ENCODE measurements around the gene HPGD.

The HPGD gene

DNA sequence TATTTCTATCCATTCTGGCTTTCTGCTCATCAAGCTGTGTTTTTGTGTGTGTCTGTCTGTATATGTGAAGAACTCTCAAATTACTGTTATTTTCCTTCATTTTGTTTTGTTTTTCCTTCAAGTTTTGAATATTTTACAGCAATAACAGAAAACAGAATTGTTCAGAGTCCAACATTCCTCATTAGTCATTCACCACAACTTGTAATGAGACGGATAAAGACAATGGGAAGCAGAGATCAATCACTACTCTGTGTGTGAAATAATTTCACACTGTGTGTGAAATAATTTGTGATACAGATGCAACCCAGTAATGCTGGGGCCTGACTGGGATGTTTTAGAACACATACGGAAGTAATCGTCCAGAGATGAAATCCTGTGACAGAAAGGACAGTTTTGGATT lies 55.2 kb downstream of the HPGD start:
- no peak for DNase-seq

DNA sequence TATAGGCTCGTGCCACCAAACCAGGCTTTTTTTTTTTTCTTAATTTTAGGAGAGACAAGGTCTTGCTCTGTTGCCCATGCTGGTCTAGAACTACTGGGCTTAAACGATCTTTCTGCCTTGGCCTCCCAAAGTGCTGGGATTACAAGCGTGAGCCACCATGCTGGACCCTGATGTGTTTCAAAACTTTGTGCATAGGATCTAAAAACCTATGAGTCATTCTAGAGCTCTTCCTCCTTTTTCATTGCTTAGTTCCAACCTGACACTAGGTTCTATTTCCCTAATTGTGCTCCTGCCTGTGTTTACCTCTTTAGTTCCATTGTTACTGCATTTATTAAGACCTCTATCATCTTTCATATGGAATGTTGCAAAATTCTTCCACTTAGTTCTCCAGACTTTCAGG lies 57.3 kb downstream of the HPGD start:
- DNase-seq: no peak

DNA sequence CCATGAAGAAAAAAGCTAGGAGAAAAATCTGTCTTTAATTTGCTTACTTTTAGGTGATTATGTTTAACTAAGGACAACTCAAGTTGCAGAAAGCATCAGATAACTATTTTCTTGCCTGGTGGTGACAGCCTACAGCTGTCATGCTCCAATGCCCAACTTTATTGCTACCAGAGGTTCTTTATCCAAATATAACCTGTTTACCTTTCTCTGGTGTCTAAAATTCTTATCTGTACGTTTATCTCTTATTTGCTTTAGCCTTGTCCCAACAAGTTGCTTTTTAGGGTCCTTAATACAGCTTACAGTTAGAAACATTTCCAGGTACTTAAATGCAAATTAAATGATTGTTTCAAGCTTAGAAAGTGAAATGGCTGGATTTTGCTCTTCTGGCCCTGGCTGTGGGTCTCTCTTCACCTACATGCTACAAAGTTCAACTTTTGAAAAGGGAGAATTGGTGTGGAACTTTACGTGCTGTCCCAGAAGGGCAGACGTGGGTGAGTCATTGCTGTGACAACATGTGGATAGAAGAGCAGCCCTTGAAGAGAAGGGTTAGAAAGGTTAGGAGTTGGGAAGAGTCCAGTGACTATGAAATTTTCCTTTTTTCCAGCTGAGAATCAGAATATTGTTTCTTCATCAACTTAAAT lies 60.7 kb downstream of the HPGD start:
- DNase-seq: no peak

DNA sequence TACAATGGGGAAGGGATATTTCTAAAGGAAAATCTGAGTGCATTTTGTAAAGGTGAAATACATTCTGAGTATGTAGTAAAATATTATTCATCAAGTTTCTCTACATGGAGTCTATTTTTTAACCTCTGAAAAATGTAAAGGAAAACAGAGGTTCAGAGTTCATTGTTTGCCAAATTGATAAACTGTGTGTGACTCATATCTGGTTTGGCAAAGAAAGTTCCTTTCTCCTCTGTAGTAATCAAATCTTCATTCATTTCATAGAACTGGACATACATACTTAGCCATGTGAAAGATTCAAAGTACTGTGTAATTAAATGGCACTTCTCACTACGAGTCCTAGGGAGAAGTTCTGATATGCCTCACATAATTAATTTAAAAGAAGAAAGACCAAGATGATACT lies 61.6 kb downstream of the HPGD start:
- DNase-seq: no peak

GRCh38 chr4:174457468-174457867 lies 64.8 kb downstream of the HPGD start:
- no peak for DNase-seq

GRCh38 chr4:174454815-174455473 lies 67.3 kb downstream of the HPGD start:
- DNase-seq: no peak

DNA sequence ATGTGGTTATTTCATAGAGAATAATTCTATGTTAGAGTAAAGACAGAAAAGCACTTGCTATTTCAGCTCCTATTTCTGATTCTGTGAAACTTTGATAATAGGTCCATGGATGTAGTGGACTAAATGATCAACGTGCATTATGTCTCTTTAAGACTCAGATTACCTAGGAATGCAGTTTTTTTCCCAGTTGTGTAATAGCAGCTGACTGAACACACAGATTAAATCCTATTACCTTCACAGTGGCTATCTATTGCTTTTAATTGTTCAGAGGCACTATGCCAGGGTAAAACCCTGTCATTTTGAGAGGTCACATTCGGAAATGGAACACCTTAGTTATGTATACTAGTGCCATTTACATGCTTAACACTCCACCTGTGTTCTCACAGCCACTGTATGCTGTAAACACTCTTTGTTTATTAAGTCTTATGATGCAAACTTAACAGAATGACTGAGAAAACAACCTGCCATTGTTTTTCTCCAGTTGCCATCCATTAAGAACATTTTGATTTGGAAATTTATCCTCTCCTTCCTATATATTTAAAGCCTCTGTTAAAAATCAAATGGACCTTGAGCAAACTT lies 70.5 kb downstream of the HPGD start:
- DNase-seq: no peak

DNA sequence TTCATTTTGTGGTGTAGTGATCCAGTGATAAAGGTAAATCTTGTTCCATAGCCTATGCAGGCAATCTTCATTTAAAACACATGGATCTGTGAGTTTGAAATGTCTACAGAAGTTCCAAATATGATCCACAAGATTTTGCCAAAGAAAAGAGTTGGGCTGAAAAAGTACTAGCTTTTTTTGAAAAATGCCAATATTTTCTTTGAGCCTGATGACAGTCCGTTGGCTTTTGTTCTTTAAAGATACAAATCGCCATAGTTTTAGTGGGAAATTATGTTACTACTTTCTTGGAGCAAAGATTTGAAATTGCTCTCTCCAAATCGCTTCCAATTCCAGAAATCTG lies 71.5 kb downstream of the HPGD start:
- no peak for DNase-seq

DNA sequence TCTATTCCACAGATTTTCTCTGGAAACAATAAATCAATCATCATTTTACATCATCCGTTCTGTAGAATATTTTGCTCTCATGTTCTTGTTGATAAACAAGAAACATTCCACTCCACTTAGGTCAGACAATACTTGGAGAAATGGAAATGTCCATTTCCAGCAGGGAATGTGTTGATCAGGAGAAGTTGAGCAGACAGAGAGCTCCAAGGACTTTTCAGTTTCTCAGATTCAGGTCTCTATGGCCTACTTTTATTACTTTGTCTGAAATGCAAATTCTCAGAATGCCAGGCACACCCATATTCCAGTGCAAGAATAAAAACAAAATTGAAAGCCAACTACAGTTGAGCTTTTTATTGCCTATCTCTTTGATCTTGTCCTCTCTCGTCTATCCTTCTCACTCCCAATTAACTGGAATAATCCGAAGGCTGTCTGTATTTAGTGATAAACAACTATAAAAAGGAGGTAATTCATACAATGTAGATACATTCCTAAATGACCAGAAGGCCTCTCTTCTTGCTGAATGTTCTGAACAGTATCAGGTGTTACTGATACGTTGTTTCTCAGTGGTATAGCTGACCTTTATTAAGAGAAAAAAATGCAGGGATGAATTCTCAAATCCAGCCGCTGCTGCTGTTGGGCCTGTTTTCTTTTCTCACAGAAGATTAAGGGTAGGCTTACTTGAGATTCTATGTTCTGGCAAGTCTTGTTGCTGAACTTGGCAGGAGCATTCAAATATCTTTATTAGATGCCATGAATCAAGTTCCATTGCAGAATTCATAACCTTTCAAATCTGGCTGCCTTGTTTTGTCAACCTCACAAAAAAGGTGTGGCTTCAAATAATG lies 72.1 kb downstream of the HPGD start:
- no peak for DNase-seq

DNA sequence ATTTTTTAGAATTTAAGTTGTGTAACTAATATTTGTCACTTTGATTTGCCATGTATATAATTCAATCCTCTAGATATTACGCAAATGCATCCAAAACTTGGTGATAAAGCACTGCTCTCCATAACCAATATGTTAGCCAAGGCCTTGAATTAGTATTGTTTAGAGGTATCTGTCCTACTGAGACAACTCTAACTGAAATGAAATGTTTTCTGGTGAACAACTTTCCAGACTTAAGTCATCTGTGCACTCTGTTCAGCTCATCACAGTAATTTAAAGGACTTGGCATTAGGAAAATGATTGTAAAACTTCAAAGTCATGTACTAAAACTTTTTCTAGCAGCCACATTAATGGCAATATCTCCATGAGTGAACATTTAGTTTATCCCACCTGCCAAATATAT lies 73.1 kb downstream of the HPGD start:
- no peak for DNase-seq

DNA sequence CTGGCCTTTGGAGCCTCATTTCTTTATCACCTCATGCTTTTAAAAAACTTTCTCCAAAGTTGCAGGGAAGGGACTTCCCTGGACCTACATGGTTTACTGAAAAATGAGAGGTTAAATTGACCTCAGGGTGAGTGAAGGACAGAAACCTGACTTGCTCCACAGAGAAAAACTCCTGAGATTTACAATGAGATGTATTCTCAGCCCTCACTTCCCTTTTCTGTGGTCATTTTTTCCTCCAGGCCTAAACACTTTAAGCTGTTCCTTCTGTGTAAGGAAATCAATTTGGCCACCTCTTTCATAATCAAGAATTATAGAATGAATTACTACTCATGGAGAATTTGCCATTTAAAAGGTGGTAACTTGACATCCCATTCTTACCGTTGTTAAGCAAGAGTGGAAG lies 77.9 kb downstream of the HPGD start:
- no peak for DNase-seq
